Measurements from ENCODE around the gene SDK1. TPM values are rescaled to one million over a fixed set of nuclear protein-coding genes. Genes with fewer than 3 reads are reported as not detected.

SDK1 gene
- total and polyA plus RNA-seq, 10 of the 15 experiments (the other 5 are each of a cell fraction or from before 2014, with no cell fraction given), result 0.14 to 0.33 TPM; not detected in 8

- H3K4me1 ChIP-seq (ENCODE audit: control insufficient read depth, insufficient read depth, low read length), result no peaks in the 10 kb centered on the region
- H3K27ac ChIP-seq (ENCODE audit: control insufficient read depth, insufficient read depth), result no peak overlapping the region
- TF ChIP-seq RAD51 (IDR thresholded peaks at IDR 0.05) (no peak), BCLAF1 (IDR thresholded peaks at IDR 0.05) (no peak)
- BruUV-seq (replicated peaks), result no TSS peak
- 39% methylated on average over 3 of the region's 3 CpGs for WGBS (ENCODE audit: insufficient coverage, insufficient replicate concordance, low lambda C conversion rate, missing lambda C conversion rate)
- no peaks in the 10 kb centered on the region; a peak in 1 of 4 replicates for H3K27me3 ChIP-seq (replicated peaks in 1 of 2; ENCODE audit: control insufficient read depth in 2 of 2, insufficient read depth in 2 of 2, low read length in 1 of 2)
- intact Hi-C loops (cut with micrococcal nuclease; ENCODE audit: unreplicated experiment), result no loop called here
- H3K36me3 ChIP-seq (ENCODE audit: control insufficient read depth in 2 of 2, insufficient read depth in 2 of 2, low read length in 1 of 2), result no peaks in the 10 kb centered on the region
- RAD21 ChIA-PET (ENCODE audit: unreplicated experiment), result no interaction called here
- H3K9me3 ChIP-seq (replicated peaks; ENCODE audit: control insufficient read depth, insufficient read depth, low read length), result no peaks in the 10 kb centered on the region
- no peaks in the 10 kb centered on the region for H4K20me1 ChIP-seq (ENCODE audit: control insufficient read depth, insufficient read depth)
- POLR2A ChIA-PET, result no interaction called here
- SMC1A ChIA-PET (ENCODE audit: uncharacterized antibody, unreplicated experiment), result no interaction called here
- in situ Hi-C loops (cut with MboI), result no loop called here
- CTCF ChIA-PET, result interaction anchor here (0.5 to 2.0 kb wide), 3 partner anchors 17 to 473 kb away, joined by 4 to 7 read pairs (median 5); no protein-coding TSS in a partner anchor
- DNase-seq (ENCODE audit: low read depth, low spot score), result no peak
- FAIRE-seq, result no peak
- no peak overlapping the region for H3K4me2 ChIP-seq (ENCODE audit: control insufficient read depth, insufficient read depth)
- H3K9ac ChIP-seq (ENCODE audit: control insufficient read depth, insufficient read depth, low read length), result no peak overlapping the region
- no peak for ATAC-seq
- H2AFZ ChIP-seq (ENCODE audit: control insufficient read depth, low read depth, low read length), result no peak overlapping the region
- H3K4me3 ChIP-seq, result no peak overlapping the region
- no peaks in the 10 kb centered on the region for H3K79me2 ChIP-seq (ENCODE audit: control insufficient read depth, insufficient read depth, low read length)
Measured at GRCh38 chr7:3310884-3311283, 9.8 kb downstream of the SDK1 start.

DNA sequence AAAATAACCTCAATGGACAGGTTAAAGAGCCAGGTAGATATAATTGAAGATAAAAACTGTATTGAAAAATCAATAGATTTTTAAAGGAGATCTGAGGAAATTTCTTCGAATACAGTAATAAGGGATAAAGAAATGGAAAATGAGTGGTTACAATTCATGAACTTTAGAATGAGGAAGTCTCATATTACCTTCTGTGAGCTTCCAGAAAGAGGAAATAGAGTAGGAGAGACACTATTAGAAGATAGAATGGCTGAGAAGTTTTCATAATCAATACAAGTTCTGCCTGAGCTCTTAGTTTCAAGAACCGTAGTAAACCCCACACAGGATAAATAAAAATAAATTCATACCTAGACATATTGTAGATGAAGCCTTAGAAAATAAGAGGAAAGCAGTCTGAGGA is 11.5 kb downstream of the SDK1 start:
- DNase-seq (ENCODE audit: low read depth, low spot score), result no peak
- H3K9me3 ChIP-seq (replicated peaks; ENCODE audit: control insufficient read depth, insufficient read depth, low read length), result no peaks in the 10 kb centered on the region
- H2AFZ ChIP-seq (ENCODE audit: control insufficient read depth, low read depth, low read length), result no peak overlapping the region
- no peak overlapping the region for H3K27ac ChIP-seq (ENCODE audit: control insufficient read depth, insufficient read depth)
- H3K4me1 ChIP-seq (ENCODE audit: control insufficient read depth, insufficient read depth, low read length), result no peaks in the 10 kb centered on the region
- H3K9ac ChIP-seq (ENCODE audit: control insufficient read depth, insufficient read depth, low read length), result no peak overlapping the region
- TF ChIP-seq, protein P1, sequence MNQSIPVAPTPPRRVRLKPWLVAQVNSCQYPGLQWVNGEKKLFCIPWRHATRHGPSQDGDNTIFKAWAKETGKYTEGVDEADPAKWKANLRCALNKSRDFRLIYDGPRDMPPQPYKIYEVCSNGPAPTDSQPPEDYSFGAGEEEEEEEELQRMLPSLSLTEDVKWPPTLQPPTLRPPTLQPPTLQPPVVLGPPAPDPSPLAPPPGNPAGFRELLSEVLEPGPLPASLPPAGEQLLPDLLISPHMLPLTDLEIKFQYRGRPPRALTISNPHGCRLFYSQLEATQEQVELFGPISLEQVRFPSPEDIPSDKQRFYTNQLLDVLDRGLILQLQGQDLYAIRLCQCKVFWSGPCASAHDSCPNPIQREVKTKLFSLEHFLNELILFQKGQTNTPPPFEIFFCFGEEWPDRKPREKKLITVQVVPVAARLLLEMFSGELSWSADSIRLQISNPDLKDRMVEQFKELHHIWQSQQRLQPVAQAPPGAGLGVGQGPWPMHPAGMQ (IDR thresholded peaks at IDR 0.05; ENCODE audit: borderline replicate concordance), result no peak
- TF ChIP-seq IKZF2 (IDR thresholded peaks at IDR 0.05) (no peak), ZNF622 (IDR thresholded peaks at IDR 0.05) (no peak), DPF2 (IDR thresholded peaks at IDR 0.05) (no peak), IKZF1 (conservative IDR thresholded peaks at IDR 0.05) (no peak)
- TF ChIP-seq, protein P2, sequence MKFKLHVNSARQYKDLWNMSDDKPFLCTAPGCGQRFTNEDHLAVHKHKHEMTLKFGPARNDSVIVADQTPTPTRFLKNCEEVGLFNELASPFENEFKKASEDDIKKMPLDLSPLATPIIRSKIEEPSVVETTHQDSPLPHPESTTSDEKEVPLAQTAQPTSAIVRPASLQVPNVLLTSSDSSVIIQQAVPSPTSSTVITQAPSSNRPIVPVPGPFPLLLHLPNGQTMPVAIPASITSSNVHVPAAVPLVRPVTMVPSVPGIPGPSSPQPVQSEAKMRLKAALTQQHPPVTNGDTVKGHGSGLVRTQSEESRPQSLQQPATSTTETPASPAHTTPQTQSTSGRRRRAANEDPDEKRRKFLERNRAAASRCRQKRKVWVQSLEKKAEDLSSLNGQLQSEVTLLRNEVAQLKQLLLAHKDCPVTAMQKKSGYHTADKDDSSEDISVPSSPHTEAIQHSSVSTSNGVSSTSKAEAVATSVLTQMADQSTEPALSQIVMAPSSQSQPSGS (IDR thresholded peaks at IDR 0.05; ENCODE audit: low read length), result no peak
- no TSS peak for BruUV-seq (replicated peaks)
- H3K4me3 ChIP-seq, result no peak overlapping the region
- 20% methylated on average over 2 of the region's 2 CpGs for WGBS (ENCODE audit: insufficient coverage, insufficient replicate concordance, low lambda C conversion rate, missing lambda C conversion rate)
- FAIRE-seq, result no peak
- no peaks in the 10 kb centered on the region; a peak in 1 of 4 replicates for H3K27me3 ChIP-seq (replicated peaks in 1 of 2; ENCODE audit: control insufficient read depth in 2 of 2, insufficient read depth in 2 of 2, low read length in 1 of 2)
- in situ Hi-C loops (cut with MboI), result no loop called here
- CTCF ChIA-PET, result no interaction called here
- no peaks in the 10 kb centered on the region for H4K20me1 ChIP-seq (ENCODE audit: control insufficient read depth, insufficient read depth)
- H3K4me2 ChIP-seq (ENCODE audit: control insufficient read depth, insufficient read depth), result no peak overlapping the region
- POLR2A ChIA-PET, result no interaction called here
- intact Hi-C loops (cut with micrococcal nuclease; ENCODE audit: unreplicated experiment), result no loop called here
- ATAC-seq, result no peak
- RAD21 ChIA-PET (ENCODE audit: unreplicated experiment), result no interaction called here
- no peaks in the 10 kb centered on the region for H3K79me2 ChIP-seq (ENCODE audit: control insufficient read depth, insufficient read depth, low read length)
- SMC1A ChIA-PET (ENCODE audit: uncharacterized antibody, unreplicated experiment), result no interaction called here
- H3K36me3 ChIP-seq (ENCODE audit: control insufficient read depth in 2 of 2, insufficient read depth in 2 of 2, low read length in 1 of 2), result no peaks in the 10 kb centered on the region

All from GM12878 (cell line).